Measurements from ENCODE around the gene TNFAIP3.
"Not testable (repeated sequence)": the region's sequence is repeated elsewhere in the genome, so short reads cannot be mapped to it uniquely, and the experiment has no call there.

The TNFAIP3 gene

GRCh38 chr6:137866914-137867684, at the start of gene TNFAIP3:
TSS of gene TNFAIP3 (plus strand) at chr6:137867259. CDS start at chr6:137871228, 3,969 bp downstream.
- peak; percentile 83 for DNase-seq

GRCh38 chr6:137818440-137818839, 48.6 kb upstream of the TNFAIP3 start:
- DNase-seq: no peak

GRCh38 chr6:137819740-137820139, 47.3 kb upstream of the TNFAIP3 start:
- no peak for DNase-seq

GRCh38 chr6:137820425-137820824, 46.6 kb upstream of the TNFAIP3 start:
- no peak for DNase-seq

GRCh38 chr6:137820952-137821351, 46.1 kb upstream of the TNFAIP3 start:
- no peak for DNase-seq

- no peak for DNase-seq
Measured at GRCh38 chr6:137821491-137821890, 45.6 kb upstream of the TNFAIP3 start.

GRCh38 chr6:137823826-137824555, 43.1 kb upstream of the TNFAIP3 start:
- peak; percentile 40 for DNase-seq

GRCh38 chr6:137824556-137824879, 42.5 kb upstream of the TNFAIP3 start:
- DNase-seq: no peak

- no peak for DNase-seq
Measured at GRCh38 chr6:137824896-137825295, 42.2 kb upstream of the TNFAIP3 start.

GRCh38 chr6:137827411-137827940, 39.6 kb upstream of the TNFAIP3 start:
- no peak for DNase-seq

- no peak for DNase-seq
Measured at GRCh38 chr6:137827977-137828810, 38.9 kb upstream of the TNFAIP3 start.

- DNase-seq: no peak
Measured at GRCh38 chr6:137829641-137830083, 37.4 kb upstream of the TNFAIP3 start.

GRCh38 chr6:137830511-137830911, 36.5 kb upstream of the TNFAIP3 start:
- DNase-seq: no peak

GRCh38 chr6:137832110-137832509, 34.9 kb upstream of the TNFAIP3 start:
- no peak for DNase-seq

- DNase-seq: no peak
Measured at GRCh38 chr6:137834508-137834907, 32.6 kb upstream of the TNFAIP3 start.

- no peak for DNase-seq
Measured at GRCh38 chr6:137836788-137837187, 30.3 kb upstream of the TNFAIP3 start.

GRCh38 chr6:137838090-137838489, 29.0 kb upstream of the TNFAIP3 start:
- DNase-seq: not testable (repeated sequence)

GRCh38 chr6:137838597-137838996, 28.5 kb upstream of the TNFAIP3 start:
- not testable (repeated sequence) for DNase-seq

- DNase-seq: no peak
Measured at GRCh38 chr6:137839076-137839475, 28.0 kb upstream of the TNFAIP3 start.

GRCh38 chr6:137840252-137840651, 26.8 kb upstream of the TNFAIP3 start:
- DNase-seq: no peak

GRCh38 chr6:137843211-137843610, 23.8 kb upstream of the TNFAIP3 start:
- no peak for DNase-seq

- DNase-seq: not testable (repeated sequence)
Measured at GRCh38 chr6:137844327-137844726, 22.7 kb upstream of the TNFAIP3 start.

- DNase-seq: not testable (repeated sequence)
Measured at GRCh38 chr6:137844773-137845172, 22.3 kb upstream of the TNFAIP3 start.
